Hepatocyte (in vitro differentiated cells): ENCODE results near the gene SLC44A5. TPM values are rescaled to one million over a fixed set of nuclear protein-coding genes. Genes with fewer than 3 reads are reported as not detected.
"Not testable (repeated sequence)": the region's sequence is repeated elsewhere in the genome, so short reads cannot be mapped to it uniquely, and the experiment has no call there.

ENCODE experiments used
- DNase-seq: peaks from one replicate; pipeline ENCODE4 v3.0.0-alpha.2; 2016; ENCODE audit warnings: low spot score
- H2AFZ ChIP-seq: fragments of 200-600 bp; sonication (generic); 2 replicates; pipeline ENCODE4 v1.6.0; 2016; ENCODE audit warnings: antibody characterized with exemption, mild to moderate bottlenecking
- H3K27ac ChIP-seq: fragments of 200-600 bp; sonication (generic); 2 replicates; pipeline ENCODE4 v1.5.1; 2016; ENCODE audit warnings: mild to moderate bottlenecking
- H3K27me3 ChIP-seq: fragments of 200-600 bp; sonication (generic); 2 replicates; pipeline ENCODE4 v1.6.1; 2016
- H3K36me3 ChIP-seq: fragments of 200-600 bp; sonication (generic); replicated peaks from 2 replicates; pipeline ENCODE4 v1.5.1; 2016; ENCODE audit warnings: low read depth; ENCODE audit not compliant: insufficient read depth
- H3K4me1 ChIP-seq: fragments of 200-600 bp; sonication (generic); 2 replicates; pipeline ENCODE4 v1.5.1; 2016; ENCODE audit warnings: mild to moderate bottlenecking, moderate library complexity; ENCODE audit not compliant: insufficient read depth
- H3K4me2 ChIP-seq: fragments of 200-600 bp; sonication (generic); 2 replicates; pipeline ENCODE4 v1.6.0; 2016
- H3K4me3 ChIP-seq: fragments of 200-600 bp; sonication (generic); 2 replicates; pipeline ENCODE4 v1.5.1; 2016; ENCODE audit warnings: mild to moderate bottlenecking
- H3K79me2 ChIP-seq: fragments of 200-600 bp; sonication (generic); 2 replicates; pipeline ENCODE4 v1.6.0; 2017; ENCODE audit warnings: mild to moderate bottlenecking
- H3K9me2 ChIP-seq: fragments of 200-600 bp; sonication (generic); replicated peaks from 2 replicates; pipeline ENCODE4 v1.6.0; 2017; ENCODE audit warnings: mild to moderate bottlenecking; ENCODE audit not compliant: insufficient read depth
- H3K9me3 ChIP-seq: fragments of 200-600 bp; sonication (generic); 2 replicates; pipeline ENCODE4 v1.5.1; 2016; ENCODE audit warnings: low read depth, mild to moderate bottlenecking
- H4K20me1 ChIP-seq: fragments of 200-600 bp; sonication (generic); 2 replicates; pipeline ENCODE4 v1.6.0; 2016; ENCODE audit warnings: mild to moderate bottlenecking; ENCODE audit not compliant: insufficient read depth, poor library complexity, severe bottlenecking
- EZH2 ChIP-seq: fragments of 200-600 bp; sonication (generic); IDR thresholded peaks from 2 replicates; pipeline ENCODE4 v1.6.1; 2016; ENCODE audit warnings: antibody characterized with exemption, mild to moderate bottlenecking, borderline replicate concordance
- EZH2phosphoT487 ChIP-seq: fragments of 200-600 bp; sonication (generic); IDR thresholded peaks from one replicate; pipeline ENCODE4 v1.6.1; 2018; ENCODE audit warnings: antibody characterized with exemption, mild to moderate bottlenecking, low read depth, moderate library complexity; ENCODE audit not compliant: unreplicated experiment, severe bottlenecking
- WGBS: methylation state at CpG from one replicate; pipeline ENCODE4 v1.1.6; 2016; ENCODE audit warnings: low lambda C conversion rate; ENCODE audit errors: missing lambda C conversion rate; 5-methylcytosine and 5-hydroxymethylcytosine counted together
- polyA plus RNA-seq: library from polyadenylated mRNA; unstranded; fragments of >200 nt; fragmentation: Nextera tagmentation; extraction: Ambion mirVana; gene quantifications from 2 replicates; pipeline ENCODE4 v1.2.1, GENCODE V29; 2016
- total RNA-seq: library from RNA; depleted of rRNA; stranded (reverse); fragments of >200 nt; gene quantifications from 2 replicates; pipeline ENCODE4 v1.2.3, GENCODE V29; 2014
- TF ChIP-seq, protein P1 (sequence below): fragments of 200-600 bp; sonication (generic); IDR thresholded peaks from 2 replicates; pipeline ENCODE4 v1.5.1; 2016; ENCODE audit warnings: antibody characterized with exemption, mild to moderate bottlenecking; ENCODE audit not compliant: poor library complexity

The SLC44A5 gene
- total and polyA plus RNA-seq, 2 experiments from 2014 or later, result 2.1 to 4.8 TPM

GRCh38 chr1:75396745-75397144 lies 214.2 kb downstream of the SLC44A5 start:
- Histone ChIP-seq H3K4me1 (no peaks in the 10 kb centered on the region), H3K9me3 (no peaks in the 10 kb centered on the region), H3K4me2 (no peak overlapping the region), H3K4me3 (no peak overlapping the region), H3K9me2 (no peaks in the 10 kb centered on the region), H3K27me3 (no peaks in the 10 kb centered on the region), H3K79me2 (no peaks in the 10 kb centered on the region), H2AFZ (no peak overlapping the region), H3K36me3 (no peaks in the 10 kb centered on the region), H3K27ac (no peak overlapping the region), H4K20me1 (no peaks in the 10 kb centered on the region)
- TF ChIP-seq, protein P1, sequence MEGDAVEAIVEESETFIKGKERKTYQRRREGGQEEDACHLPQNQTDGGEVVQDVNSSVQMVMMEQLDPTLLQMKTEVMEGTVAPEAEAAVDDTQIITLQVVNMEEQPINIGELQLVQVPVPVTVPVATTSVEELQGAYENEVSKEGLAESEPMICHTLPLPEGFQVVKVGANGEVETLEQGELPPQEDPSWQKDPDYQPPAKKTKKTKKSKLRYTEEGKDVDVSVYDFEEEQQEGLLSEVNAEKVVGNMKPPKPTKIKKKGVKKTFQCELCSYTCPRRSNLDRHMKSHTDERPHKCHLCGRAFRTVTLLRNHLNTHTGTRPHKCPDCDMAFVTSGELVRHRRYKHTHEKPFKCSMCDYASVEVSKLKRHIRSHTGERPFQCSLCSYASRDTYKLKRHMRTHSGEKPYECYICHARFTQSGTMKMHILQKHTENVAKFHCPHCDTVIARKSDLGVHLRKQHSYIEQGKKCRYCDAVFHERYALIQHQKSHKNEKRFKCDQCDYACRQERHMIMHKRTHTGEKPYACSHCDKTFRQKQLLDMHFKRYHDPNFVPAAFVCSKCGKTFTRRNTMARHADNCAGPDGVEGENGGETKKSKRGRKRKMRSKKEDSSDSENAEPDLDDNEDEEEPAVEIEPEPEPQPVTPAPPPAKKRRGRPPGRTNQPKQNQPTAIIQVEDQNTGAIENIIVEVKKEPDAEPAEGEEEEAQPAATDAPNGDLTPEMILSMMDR, result no peak
- no peak for TF ChIP-seq EZH2
- no peak for TF ChIP-seq EZH2phosphoT487
- WGBS, result 89% methylated on average over 1 of the region's 1 CpG
- DNase-seq, result no peak

GRCh38 chr1:75396260-75396659 lies 214.7 kb downstream of the SLC44A5 start:
- no peak overlapping the region for H3K4me2 ChIP-seq
- H3K4me1 ChIP-seq, result no peaks in the 10 kb centered on the region
- 94% methylated on average over 1 of the region's 1 CpG for WGBS
- H3K79me2 ChIP-seq, result no peaks in the 10 kb centered on the region
- TF ChIP-seq EZH2phosphoT487 (no peak), EZH2 (no peak)
- TF ChIP-seq, protein P1, result no peak
- H3K27ac ChIP-seq, result no peak overlapping the region
- H4K20me1 ChIP-seq, result no peaks in the 10 kb centered on the region
- H2AFZ ChIP-seq, result no peak overlapping the region
- H3K36me3 ChIP-seq, result no peaks in the 10 kb centered on the region
- H3K9me3 ChIP-seq, result no peaks in the 10 kb centered on the region
- no peak overlapping the region for H3K4me3 ChIP-seq
- DNase-seq, result no peak
- H3K9me2 ChIP-seq, result no peaks in the 10 kb centered on the region
- H3K27me3 ChIP-seq, result no peaks in the 10 kb centered on the region

- Histone ChIP-seq H3K4me2 (no peak overlapping the region), H3K9me2 (no peaks in the 10 kb centered on the region), H3K4me3 (no peak overlapping the region), H4K20me1 (no peaks in the 10 kb centered on the region), H2AFZ (no peak overlapping the region), H3K4me1 (no peaks in the 10 kb centered on the region), H3K79me2 (no peaks in the 10 kb centered on the region), H3K36me3 (no peaks in the 10 kb centered on the region), H3K27me3 (no peaks in the 10 kb centered on the region), H3K27ac (no peak overlapping the region), H3K9me3 (no peaks in the 10 kb centered on the region)
- TF ChIP-seq EZH2 (no peak), EZH2phosphoT487 (no peak)
- TF ChIP-seq, protein P1, result no peak
- 82% methylated on average over 3 of the region's 3 CpGs for WGBS
- DNase-seq, result no peak
Observed at GRCh38 chr1:75394386-75395139, 216.4 kb downstream of the SLC44A5 start.

- Histone ChIP-seq H3K27me3 (no peaks in the 10 kb centered on the region), H3K36me3 (no peaks in the 10 kb centered on the region), H4K20me1 (no peaks in the 10 kb centered on the region), H3K27ac (no peak overlapping the region), H2AFZ (no peak overlapping the region), H3K4me1 (no peaks in the 10 kb centered on the region), H3K4me2 (no peak overlapping the region), H3K79me2 (no peaks in the 10 kb centered on the region), H3K4me3 (no peak overlapping the region), H3K9me2 (no peaks in the 10 kb centered on the region), H3K9me3 (no peaks in the 10 kb centered on the region)
- TF ChIP-seq EZH2 (no peak), EZH2phosphoT487 (no peak)
- TF ChIP-seq, protein P1, result no peak
- WGBS, result 64% methylated on average over 1 of the region's 1 CpG
- no peak for DNase-seq
Observed at GRCh38 chr1:75392278-75392677, 218.6 kb downstream of the SLC44A5 start.

DNA sequence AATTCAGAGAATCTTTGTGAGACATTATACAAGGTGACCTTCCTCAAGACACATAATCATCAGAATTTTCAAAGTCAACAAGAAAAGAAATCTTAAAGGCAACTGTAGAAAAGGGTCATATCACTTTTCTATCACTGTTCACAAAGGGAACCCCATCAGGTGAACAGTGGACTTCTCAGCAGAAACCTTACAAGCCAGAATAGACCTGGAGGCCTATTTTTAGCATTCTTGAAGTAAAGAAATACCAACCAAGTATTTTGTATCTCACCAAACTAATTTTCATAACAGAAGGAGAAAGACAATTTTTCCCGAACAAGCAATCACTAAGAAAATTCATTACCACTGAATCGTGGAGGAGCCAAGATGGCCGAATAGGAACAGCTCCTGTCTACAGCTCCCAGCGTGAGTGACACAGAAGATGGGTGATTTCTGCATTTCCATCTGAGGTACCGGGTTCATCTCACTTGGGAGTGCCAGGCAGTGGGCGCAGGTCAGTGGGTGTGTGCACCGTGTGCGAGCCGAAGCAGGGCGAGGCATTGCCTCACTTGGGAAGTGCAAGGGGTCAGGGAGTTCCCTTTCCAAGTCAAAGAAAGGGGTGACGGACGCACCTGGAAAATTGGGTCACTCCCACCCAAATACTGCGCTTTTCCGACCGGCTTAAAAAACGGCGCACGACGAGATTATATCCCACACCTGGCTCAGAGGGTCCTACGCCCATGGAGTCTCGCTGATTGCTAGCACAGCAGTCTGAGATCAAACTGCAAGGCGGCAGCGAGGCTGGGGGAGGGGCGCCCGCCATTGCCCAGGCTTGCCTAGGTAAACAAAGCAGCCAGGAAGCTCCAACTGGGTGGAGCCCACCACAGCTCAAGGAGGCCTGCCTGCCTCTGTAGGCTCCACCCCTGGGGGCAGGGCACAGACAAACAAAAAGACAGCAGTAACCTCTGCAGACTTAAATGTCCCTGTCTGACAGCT lies 235.2 kb downstream of the SLC44A5 start:
- H3K27ac ChIP-seq, DNase-seq, H3K36me3 ChIP-seq, H3K4me2 ChIP-seq, H3K9me3 ChIP-seq, H3K4me1 ChIP-seq, H3K27me3 ChIP-seq, H3K79me2 ChIP-seq, H4K20me1 ChIP-seq, H3K4me3 ChIP-seq, H2AFZ ChIP-seq, H3K9me2 ChIP-seq: not testable (repeated sequence)
- WGBS, result 78% methylated on average over 25 of the region's 25 CpGs
